ENCODE results near the gene SMC1A. TPM values are rescaled to one million over a fixed set of nuclear protein-coding genes. Genes with fewer than 3 reads are reported as not detected.

SMC1A gene
- total RNA-seq, 1 donor from 2014 or later, result 82.2 TPM

DNA sequence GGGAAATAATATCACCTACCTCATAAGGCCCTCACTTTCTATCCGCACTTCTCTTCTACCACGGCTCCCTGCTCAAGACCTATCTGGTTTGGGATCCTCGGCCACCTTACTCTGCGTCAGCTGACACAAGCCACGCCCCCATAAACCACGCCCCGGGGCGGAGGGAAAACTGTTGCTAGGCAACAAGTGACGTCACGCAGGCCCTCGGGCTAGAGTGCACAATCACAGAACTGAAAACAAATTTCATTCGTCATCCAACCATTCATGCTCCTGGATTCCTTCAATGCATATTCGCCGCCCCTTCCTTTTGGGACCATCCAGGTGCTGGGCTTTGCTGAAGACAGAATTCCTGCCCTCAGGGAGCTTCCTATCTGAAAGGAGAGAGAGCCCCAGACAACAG is 66.3 kb downstream of the SMC1A start:
- peak; percentile 8 for DNase-seq (ENCODE audit: low spot score)
- H3K27ac ChIP-seq, result no peak overlapping the region
- no peak overlapping the region for H3K4me2 ChIP-seq
- no peaks in the 10 kb centered on the region for H3K4me1 ChIP-seq
- Mint-ChIP-seq H3K27me3 (ENCODE audit: insufficient read depth, low read depth) (peaks cover 2% of the 10 kb centered on the region), H3K9me3 (peaks cover 15% of the 10 kb centered on the region), H3K36me3 (peaks cover 2% of the 10 kb centered on the region), H3K4me3 (no peak overlapping the region), H3K27ac (no peak overlapping the region), H3K4me1 (peaks cover 3% of the 10 kb centered on the region)
- no peak overlapping the region for H3K9ac ChIP-seq
- H3K36me3 ChIP-seq, result no peaks in the 10 kb centered on the region
- no peaks in the 10 kb centered on the region for H4K20me1 ChIP-seq (ENCODE audit: low read depth)
- no peaks in the 10 kb centered on the region for H3K27me3 ChIP-seq
- H3K4me3 ChIP-seq, result no peak overlapping the region
- H3F3A ChIP-seq (ENCODE audit: low read depth), result no peaks in the 10 kb centered on the region
- H3K9me3 ChIP-seq (ENCODE audit: low read depth), result no peaks in the 10 kb centered on the region
- H3K79me2 ChIP-seq (ENCODE audit: low read depth), result no peaks in the 10 kb centered on the region
- H2AFZ ChIP-seq (replicated peaks), result no peak overlapping the region
- TF ChIP-seq, protein P1, sequence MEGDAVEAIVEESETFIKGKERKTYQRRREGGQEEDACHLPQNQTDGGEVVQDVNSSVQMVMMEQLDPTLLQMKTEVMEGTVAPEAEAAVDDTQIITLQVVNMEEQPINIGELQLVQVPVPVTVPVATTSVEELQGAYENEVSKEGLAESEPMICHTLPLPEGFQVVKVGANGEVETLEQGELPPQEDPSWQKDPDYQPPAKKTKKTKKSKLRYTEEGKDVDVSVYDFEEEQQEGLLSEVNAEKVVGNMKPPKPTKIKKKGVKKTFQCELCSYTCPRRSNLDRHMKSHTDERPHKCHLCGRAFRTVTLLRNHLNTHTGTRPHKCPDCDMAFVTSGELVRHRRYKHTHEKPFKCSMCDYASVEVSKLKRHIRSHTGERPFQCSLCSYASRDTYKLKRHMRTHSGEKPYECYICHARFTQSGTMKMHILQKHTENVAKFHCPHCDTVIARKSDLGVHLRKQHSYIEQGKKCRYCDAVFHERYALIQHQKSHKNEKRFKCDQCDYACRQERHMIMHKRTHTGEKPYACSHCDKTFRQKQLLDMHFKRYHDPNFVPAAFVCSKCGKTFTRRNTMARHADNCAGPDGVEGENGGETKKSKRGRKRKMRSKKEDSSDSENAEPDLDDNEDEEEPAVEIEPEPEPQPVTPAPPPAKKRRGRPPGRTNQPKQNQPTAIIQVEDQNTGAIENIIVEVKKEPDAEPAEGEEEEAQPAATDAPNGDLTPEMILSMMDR (IDR thresholded peaks at IDR 0.05), result no peak
- TF ChIP-seq EZH2phosphoT487 (IDR thresholded peaks at IDR 0.05), result no peak
- TF ChIP-seq EZH2 (IDR thresholded peaks at IDR 0.05), result no peak

DNA sequence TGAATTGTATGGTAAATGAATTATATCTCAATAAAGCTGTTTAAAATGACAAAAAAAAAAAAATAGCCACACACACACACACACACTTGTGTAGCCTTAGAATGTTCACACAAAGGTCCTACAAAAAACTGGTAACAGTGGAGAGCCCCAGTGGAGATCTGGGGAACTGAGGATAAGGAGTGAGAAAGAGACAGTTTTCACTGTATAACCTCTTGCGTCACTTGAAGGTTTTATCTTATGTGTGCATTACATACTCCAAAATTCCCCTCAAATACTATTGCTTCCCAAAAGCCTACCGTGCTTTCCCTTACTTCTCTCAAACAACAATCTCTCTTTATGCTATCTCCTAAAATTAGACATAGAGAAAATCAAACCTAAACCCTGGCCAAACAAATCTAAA is 67.8 kb downstream of the SMC1A start:
- no peak overlapping the region for H3K27ac ChIP-seq
- Mint-ChIP-seq H3K27me3 (ENCODE audit: insufficient read depth, low read depth) (peaks cover 2% of the 10 kb centered on the region), H3K4me3 (no peak overlapping the region), H3K4me1 (peaks cover 3% of the 10 kb centered on the region), H3K9me3 (peaks cover 15% of the 10 kb centered on the region), H3K27ac (no peak overlapping the region), H3K36me3 (no peaks in the 10 kb centered on the region)
- H3K27me3 ChIP-seq, result no peaks in the 10 kb centered on the region
- H4K20me1 ChIP-seq (ENCODE audit: low read depth), result no peaks in the 10 kb centered on the region
- H2AFZ ChIP-seq (replicated peaks), result no peak overlapping the region
- H3K79me2 ChIP-seq (ENCODE audit: low read depth), result no peaks in the 10 kb centered on the region
- H3F3A ChIP-seq (ENCODE audit: low read depth), result no peaks in the 10 kb centered on the region
- DNase-seq (ENCODE audit: low spot score), result no peak
- H3K4me2 ChIP-seq, result no peak overlapping the region
- H3K36me3 ChIP-seq, result no peaks in the 10 kb centered on the region
- no peak for TF ChIP-seq EZH2phosphoT487 (IDR thresholded peaks at IDR 0.05)
- no peak for TF ChIP-seq EZH2 (IDR thresholded peaks at IDR 0.05)
- TF ChIP-seq, protein P1 (IDR thresholded peaks at IDR 0.05), result no peak
- no peak overlapping the region for H3K4me3 ChIP-seq
- H3K9me3 ChIP-seq (ENCODE audit: low read depth), result peaks cover 3% of the 10 kb centered on the region
- no peaks in the 10 kb centered on the region for H3K4me1 ChIP-seq
- H3K9ac ChIP-seq, result no peak overlapping the region

DNA sequence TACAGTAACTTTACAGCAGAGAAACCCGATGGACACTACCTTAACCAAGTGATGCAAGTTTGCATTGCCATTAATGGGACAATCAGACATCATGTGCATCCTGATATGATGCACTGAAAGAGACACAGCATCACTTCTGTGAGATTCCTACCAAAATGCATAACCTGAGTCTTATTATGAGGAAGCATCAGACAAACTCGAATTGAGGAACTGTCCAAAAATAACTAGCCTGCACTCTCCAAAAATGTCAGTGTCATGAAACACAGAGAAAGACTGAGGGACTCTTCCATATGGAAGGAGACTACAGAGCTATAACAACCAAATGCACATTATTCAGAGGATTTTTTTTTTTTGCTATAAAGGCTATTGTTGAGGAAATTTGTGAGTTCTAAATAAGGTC is 74.5 kb downstream of the SMC1A start:
- H3K27me3 ChIP-seq, result no peaks in the 10 kb centered on the region
- Mint-ChIP-seq H3K36me3 (no peaks in the 10 kb centered on the region), H3K9me3 (peaks cover 8% of the 10 kb centered on the region), H3K4me1 (no peaks in the 10 kb centered on the region), H3K4me3 (no peak overlapping the region), H3K27me3 (ENCODE audit: insufficient read depth, low read depth) (peaks cover 3% of the 10 kb centered on the region), H3K27ac (no peak overlapping the region)
- no peak overlapping the region for H3K4me3 ChIP-seq
- H3K9ac ChIP-seq, result no peak overlapping the region
- H3K36me3 ChIP-seq, result no peaks in the 10 kb centered on the region
- H3K4me1 ChIP-seq, result no peaks in the 10 kb centered on the region
- TF ChIP-seq EZH2 (IDR thresholded peaks at IDR 0.05) (no peak), EZH2phosphoT487 (IDR thresholded peaks at IDR 0.05) (no peak)
- TF ChIP-seq, protein P1 (IDR thresholded peaks at IDR 0.05), result no peak
- no peak overlapping the region for H3K4me2 ChIP-seq
- H4K20me1 ChIP-seq (ENCODE audit: low read depth), result no peaks in the 10 kb centered on the region
- H3F3A ChIP-seq (ENCODE audit: low read depth), result no peaks in the 10 kb centered on the region
- H3K9me3 ChIP-seq (ENCODE audit: low read depth), result peaks cover 4% of the 10 kb centered on the region
- no peak overlapping the region for H2AFZ ChIP-seq (replicated peaks)
- H3K27ac ChIP-seq, result no peak overlapping the region
- no peaks in the 10 kb centered on the region for H3K79me2 ChIP-seq (ENCODE audit: low read depth)
- DNase-seq (ENCODE audit: low spot score), result no peak
